Duodenal mucosa (tissue), 2 donors: ENCODE measurements around the gene PUSL1.

Source experiments
- H3K27ac ChIP-seq: one replicate; pipeline ENCODE4 v1.7.0; 2013; ENCODE audit warnings: low read depth, low read length
- H3K27me3 ChIP-seq, 2 donors: one replicate each; pipeline ENCODE4 v1.7.0; 2013; ENCODE audit warnings: low read length in 2 of 2, control low read depth in 1 of 2; ENCODE audit not compliant: insufficient read depth in 2 of 2, control insufficient read depth in 1 of 2
- H3K36me3 ChIP-seq, 2 donors: one replicate each; pipeline ENCODE4 v1.7.0; 2013; ENCODE audit warnings: low read length in 2 of 2, control low read depth in 1 of 2; ENCODE audit not compliant: insufficient read depth in 2 of 2, control insufficient read depth in 1 of 2
- H3K4me1 ChIP-seq, 2 donors: one replicate each; pipeline ENCODE4 v1.7.0; 2013; ENCODE audit warnings: low read length in 2 of 2, control low read depth in 1 of 2; ENCODE audit not compliant: insufficient read depth in 2 of 2, control insufficient read depth in 1 of 2
- H3K4me3 ChIP-seq, 2 donors: one replicate each; pipeline ENCODE4 v1.7.0; 2013; ENCODE audit warnings: low read length in 2 of 2, low read depth in 1 of 2
- H3K9ac ChIP-seq, 2 donors: one replicate each; pipeline ENCODE4 v1.7.0; 2013; ENCODE audit warnings: low read length in 2 of 2, low read depth in 1 of 2
- H3K9me3 ChIP-seq, 2 donors: one replicate each; pipeline ENCODE4 v1.7.0; 2013; ENCODE audit warnings: low read length in 2 of 2, control low read depth in 1 of 2; ENCODE audit not compliant: control insufficient read depth in 1 of 2

The PUSL1 gene

DNA sequence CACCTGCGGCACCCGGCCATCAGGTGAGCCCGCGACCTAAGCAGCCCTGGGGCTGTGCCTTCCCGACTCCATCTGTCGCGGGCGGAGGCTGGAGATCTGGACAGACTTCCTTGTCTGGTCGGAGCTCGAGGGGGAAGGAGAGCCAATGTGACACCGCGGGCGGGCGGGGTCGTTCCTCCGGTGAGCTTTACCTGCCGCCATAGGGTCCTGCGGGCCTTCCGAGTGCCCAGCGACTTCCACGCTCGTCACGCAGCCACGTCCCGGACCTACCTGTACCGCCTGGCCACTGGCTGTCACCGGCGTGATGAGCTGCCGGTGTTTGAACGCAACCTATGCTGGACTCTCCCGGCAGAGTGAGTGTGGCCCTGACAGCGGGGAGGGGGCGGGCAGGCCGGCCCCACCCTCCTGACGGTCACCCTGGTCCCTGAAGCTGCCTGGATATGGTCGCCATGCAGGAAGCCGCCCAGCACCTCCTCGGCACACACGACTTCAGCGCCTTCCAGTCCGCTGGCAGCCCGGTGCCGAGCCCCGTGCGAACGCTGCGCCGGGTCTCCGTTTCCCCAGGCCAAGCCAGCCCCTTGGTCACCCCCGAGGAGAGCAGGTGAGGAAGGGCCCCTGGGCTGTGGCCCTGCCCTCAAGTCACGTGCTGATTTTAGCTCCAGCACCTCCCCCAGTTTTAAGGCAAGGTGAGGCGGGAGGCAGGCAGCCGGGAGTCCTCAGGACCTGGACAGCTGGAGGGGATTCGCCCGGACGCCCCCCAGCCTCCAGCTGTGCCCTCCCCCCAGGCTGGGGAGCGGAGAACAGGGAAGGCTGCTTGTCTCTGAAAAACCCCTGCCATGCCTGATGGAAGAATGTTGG is 1.1 kb downstream of the PUSL1 start:
- H3K4me1 ChIP-seq: peaks cover 33 to 35% of the 10 kb centered on the region in 2 donors
- peak overlapping the region; percentile 48 to 54 for H3K9ac ChIP-seq
- H3K4me3 ChIP-seq: peak overlapping the region; percentile 72 to 74
- no peaks in the 10 kb centered on the region for H3K9me3 ChIP-seq
- H3K27me3 ChIP-seq: no peaks in the 10 kb centered on the region
- H3K27ac ChIP-seq: no peak overlapping the region
- H3K36me3 ChIP-seq: peaks cover 8 to 41% of the 10 kb centered on the region in 2 donors

DNA sequence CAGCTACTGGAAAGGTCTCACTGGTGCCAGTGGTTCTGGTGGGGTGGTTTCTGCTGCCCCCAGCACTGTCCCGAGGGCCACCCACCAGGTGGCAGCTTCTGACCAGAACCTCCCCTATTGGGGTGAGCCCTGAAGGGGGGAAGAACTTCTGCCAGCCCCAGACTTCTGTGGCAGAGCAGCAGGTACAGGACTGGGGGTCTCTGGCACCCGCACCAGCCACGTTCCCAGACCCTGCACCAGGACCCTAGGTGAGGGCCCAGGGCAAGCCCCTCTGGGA is 1.6 kb downstream of the PUSL1 start:
- H3K4me3 ChIP-seq: no peak overlapping the region
- H3K36me3 ChIP-seq: peaks cover 14 to 46% of the 10 kb centered on the region in 2 donors
- H3K27ac ChIP-seq: no peak overlapping the region

DNA sequence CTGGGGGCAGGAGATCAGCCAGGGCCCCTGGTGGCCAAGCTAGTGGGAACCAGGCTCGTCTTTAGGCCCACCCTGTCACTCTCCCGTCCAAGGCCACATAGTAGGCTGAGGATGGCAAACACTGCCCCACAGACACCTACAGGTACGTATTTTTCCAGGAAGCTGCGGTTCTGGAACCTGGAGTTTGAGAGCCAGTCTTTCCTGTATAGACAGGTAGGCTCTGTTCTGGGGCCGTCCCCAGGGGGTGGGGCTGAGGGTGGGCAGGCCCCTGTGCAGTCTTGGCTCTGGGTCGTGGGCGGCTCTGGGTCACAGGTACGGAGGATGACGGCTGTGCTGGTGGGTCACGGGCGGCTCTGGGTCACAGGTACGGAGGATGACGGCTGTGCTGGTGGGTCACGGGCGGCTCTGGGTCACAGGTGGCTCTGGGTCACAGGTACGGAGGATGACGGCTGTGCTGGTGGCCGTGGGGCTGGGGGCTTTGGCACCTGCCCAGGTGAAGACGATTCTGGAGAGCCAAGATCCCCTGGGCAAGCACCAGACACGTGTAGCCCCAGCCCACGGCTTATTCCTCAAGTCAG is 2.2 kb downstream of the PUSL1 start:
- peaks cover 17 to 49% of the 10 kb centered on the region in 2 donors for H3K36me3 ChIP-seq
- no peak overlapping the region for H3K9ac ChIP-seq
- no peaks in the 10 kb centered on the region for H3K9me3 ChIP-seq
- no peak overlapping the region for H3K4me3 ChIP-seq
- H3K27me3 ChIP-seq: no peaks in the 10 kb centered on the region
- H3K27ac ChIP-seq: no peak overlapping the region
- peaks cover 22 to 24% of the 10 kb centered on the region in 2 donors for H3K4me1 ChIP-seq

More for the DNA sequence above, 1.6 kb downstream of the PUSL1 start:
- Histone ChIP-seq H3K27me3 (no peaks in the 10 kb centered on the region), H3K9me3 (no peaks in the 10 kb centered on the region), H3K9ac (no peak overlapping the region), H3K4me1 (peaks cover 27 to 30% of the 10 kb centered on the region in 2 donors)

DNA sequence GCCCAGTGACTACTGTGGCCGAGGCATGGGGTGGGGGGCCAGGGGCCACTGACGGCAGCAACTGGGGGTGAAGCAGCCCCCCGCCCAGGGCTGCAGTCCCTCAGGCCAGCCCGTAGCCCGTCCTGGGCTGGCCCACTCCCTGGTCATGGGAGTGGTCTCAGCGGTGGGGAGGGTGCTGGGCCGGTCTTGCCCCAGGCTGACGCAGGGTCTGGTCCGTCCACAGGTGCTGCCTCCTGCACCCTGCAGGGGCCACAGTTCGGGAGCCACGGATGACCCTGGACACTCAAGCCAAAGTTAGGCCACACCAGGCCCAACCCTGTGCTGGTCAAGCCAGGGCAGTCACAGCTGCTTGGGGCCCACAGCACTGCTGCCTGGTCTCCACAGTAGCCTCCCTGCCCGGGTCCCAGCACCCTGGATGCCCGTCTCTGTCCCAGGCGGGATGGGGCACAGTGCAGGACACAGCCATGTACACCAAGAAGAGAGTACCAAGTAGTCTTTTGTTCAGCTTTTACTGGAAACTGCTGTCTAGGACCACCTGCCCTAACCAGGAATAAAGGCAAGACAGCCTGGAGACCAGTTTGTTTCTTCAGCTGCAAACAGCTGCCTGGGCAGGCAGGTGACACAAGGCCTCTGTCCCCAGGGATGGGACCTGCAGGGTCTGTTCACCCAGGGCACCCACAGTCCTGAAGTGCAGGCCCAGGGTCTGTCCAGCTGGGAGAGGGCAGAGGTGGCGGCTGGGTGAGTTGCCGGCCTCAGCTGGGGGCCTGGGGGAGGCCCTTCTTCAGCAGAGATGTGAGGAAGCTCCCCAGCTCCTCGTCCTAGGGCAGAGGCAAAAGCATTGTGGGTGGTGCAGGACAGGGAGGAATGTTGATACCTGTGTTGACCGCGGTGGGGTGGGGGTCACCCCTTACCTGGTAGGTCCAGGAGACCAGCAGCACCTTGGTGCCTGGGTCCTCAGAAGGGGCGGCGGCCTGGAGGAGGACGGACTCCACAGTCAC is 3.0 kb downstream of the PUSL1 start:
- Histone ChIP-seq H3K4me1 (peaks cover 13 to 18% of the 10 kb centered on the region in 2 donors), H3K4me3 (no peak overlapping the region), H3K27me3 (no peaks in the 10 kb centered on the region), H3K9ac (no peak overlapping the region), H3K9me3 (no peaks in the 10 kb centered on the region), H3K36me3 (peaks cover 17 to 52% of the 10 kb centered on the region in 2 donors), H3K27ac (no peak overlapping the region)

DNA sequence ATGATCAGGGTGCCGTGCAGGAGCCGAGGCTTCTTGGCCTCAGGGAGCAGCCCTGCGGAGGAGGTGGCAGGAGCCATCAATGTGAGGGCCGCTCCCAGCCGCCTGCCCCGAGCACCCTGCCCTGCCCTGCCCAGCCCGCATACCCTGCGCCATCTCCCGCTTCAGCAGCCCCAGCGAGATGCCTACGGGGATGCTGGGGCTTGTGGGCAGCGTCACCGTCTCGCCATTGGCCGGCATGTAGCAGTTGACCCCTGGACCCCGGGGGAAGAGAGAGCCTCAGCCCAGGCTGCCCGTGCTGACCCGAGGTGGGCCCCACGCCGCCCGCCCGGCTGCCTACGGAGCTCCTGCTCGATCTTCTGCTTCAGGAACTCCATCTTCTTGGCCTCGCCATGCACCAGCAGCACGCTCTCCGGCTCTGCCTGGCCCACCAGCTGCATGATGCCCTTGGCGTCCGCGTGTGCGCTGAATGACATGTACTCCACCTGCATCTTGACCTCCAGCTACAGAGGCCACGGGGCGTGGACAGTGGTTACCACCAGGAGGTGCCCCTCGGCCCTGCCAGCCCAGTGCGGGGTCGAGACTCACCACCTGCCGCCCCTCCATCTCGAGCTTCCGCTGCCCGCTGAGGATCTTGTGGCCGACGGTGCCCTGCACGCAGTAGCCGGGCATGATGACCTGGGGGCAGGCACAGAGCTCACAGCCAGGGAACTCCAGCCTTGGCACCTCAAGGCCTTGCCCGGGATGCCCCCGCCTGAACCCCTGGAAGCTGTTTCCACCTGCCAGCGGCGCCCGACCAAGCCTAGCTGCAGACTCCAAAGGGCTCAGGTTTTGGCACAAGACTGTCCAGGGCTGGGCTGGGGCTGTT is 4.3 kb downstream of the PUSL1 start:
- Histone ChIP-seq H3K9ac (no peak overlapping the region), H3K4me3 (no peak overlapping the region), H3K36me3 (peaks cover 22 to 56% of the 10 kb centered on the region in 2 donors), H3K9me3 (no peaks in the 10 kb centered on the region), H3K27ac (no peak overlapping the region), H3K4me1 (peaks cover 4 to 10% of the 10 kb centered on the region in 2 donors), H3K27me3 (no peaks in the 10 kb centered on the region)

DNA sequence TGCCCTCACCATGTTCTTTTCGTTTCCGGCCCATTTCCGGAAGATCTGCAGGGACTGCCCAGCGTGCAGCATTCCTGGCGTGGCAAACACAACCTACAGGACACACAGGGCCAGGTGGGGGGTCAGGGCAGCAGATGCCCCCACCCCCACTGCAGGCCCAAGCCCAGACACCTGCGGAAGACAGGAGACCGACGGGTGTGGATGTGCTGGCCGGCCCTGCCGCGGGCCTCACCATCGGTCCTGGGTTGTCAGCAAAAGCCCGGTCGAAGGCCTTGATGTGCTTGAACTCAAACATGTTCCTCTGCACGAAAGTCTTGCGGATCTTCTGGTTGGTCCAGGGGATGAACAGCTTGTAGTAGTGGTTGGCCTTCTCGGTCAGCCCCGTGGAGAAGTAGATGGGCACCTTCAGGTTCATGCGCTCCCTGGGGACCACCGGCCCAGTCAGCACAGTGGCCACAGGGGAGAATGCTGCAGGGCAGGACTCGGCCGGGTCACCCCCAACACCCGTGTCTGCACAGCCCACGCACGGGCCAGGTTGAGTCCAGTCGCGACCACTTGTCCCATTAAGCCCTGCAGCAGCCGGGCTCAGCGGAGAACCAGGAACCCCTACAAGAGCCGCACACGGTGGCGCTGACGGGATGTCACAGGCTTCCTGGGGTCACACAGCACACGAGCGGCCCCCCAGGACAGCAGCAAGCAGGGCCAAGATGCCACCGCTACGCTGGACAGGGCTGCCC is 5.3 kb downstream of the PUSL1 start:
- no peaks in the 10 kb centered on the region for H3K27me3 ChIP-seq
- peaks cover 4 to 12% of the 10 kb centered on the region in 2 donors for H3K4me1 ChIP-seq
- no peaks in the 10 kb centered on the region for H3K9me3 ChIP-seq
- H3K4me3 ChIP-seq: no peak overlapping the region
- H3K27ac ChIP-seq: no peak overlapping the region
- no peak overlapping the region for H3K9ac ChIP-seq
- peaks cover 23 to 56% of the 10 kb centered on the region in 2 donors for H3K36me3 ChIP-seq

DNA sequence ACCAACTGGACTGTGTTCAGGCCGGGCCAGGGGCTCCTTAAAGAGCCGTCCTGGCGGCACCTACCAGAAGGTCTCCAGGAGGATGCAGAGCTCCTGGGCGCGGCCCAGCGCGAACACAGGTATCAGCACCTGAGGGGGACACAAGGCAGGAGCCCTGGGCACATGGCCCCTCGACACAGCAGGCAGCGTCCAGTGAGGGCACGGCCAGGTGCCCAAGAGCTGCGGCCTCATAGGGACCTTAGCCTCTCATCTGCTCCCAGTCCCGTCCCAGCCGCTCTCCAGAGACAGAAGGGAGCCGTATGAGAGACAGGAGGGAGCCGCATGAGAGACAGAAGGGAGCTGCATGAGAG is 5.8 kb downstream of the PUSL1 start:
- no peaks in the 10 kb centered on the region for H3K27me3 ChIP-seq
- H3K4me3 ChIP-seq: no peak overlapping the region
- H3K9me3 ChIP-seq: no peaks in the 10 kb centered on the region
- H3K4me1 ChIP-seq: peaks cover 4 to 10% of the 10 kb centered on the region in 2 donors
- H3K9ac ChIP-seq: no peak overlapping the region
- peaks cover 23 to 61% of the 10 kb centered on the region in 2 donors for H3K36me3 ChIP-seq
- no peak overlapping the region for H3K27ac ChIP-seq

DNA sequence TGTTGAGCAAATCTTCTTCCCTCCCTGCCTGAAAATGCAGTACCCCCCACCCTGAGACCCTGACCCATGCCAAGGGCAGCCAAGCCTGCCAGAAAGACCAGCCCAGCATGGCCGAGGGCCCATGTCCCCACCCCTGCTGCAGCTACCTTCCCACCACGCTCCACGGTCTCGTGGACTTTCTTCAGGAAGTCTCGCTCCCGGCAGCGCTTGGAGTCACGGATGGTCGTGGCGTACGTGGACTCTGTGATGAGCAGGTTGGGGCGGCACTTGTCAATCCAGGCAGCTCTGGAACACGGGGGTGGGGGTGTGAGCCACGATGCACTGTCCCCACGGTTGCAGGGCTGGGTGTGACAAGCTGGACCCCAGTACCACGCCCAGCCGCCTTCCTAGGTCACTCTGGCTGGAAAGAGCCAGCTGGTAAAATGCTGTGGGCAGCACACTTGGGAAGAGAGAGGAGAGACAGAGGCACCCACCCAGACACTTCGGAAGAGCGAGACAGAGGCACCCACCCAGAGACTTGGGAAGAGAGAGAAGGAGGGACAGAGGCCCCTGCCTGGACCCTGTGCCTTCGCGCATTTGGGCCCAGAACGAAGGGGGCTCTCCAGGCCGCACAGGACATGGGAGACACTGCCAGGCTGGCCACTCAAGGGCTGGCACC is 6.4 kb downstream of the PUSL1 start:
- peaks cover 23 to 64% of the 10 kb centered on the region in 2 donors for H3K36me3 ChIP-seq
- H3K4me1 ChIP-seq: peaks cover 0 to 4% of the 10 kb centered on the region in 2 donors
- H3K9me3 ChIP-seq: no peaks in the 10 kb centered on the region
- H3K27ac ChIP-seq: no peak overlapping the region
- H3K9ac ChIP-seq: no peak overlapping the region
- H3K4me3 ChIP-seq: no peak overlapping the region
- H3K27me3 ChIP-seq: no peaks in the 10 kb centered on the region
